Karpas-422 (cell line): ENCODE measurements around the gene MDH1. TPM values are rescaled to one million over a fixed set of nuclear protein-coding genes. Genes with fewer than 3 reads are reported as not detected.

Source experiments
- DNase-seq: peaks from one replicate; pipeline ENCODE4 v3.0.0-alpha.2; 2015
- H2AFZ ChIP-seq: fragments of 200-600 bp; sonication (generic); 2 replicates; pipeline ENCODE4 v1.6.1; 2014; ENCODE audit warnings: antibody characterized with exemption, low read length, mixed read lengths
- H3K27ac ChIP-seq: fragments of 200-600 bp; sonication (generic); 2 replicates; pipeline ENCODE4 v1.5.1; 2014; ENCODE audit warnings: mild to moderate bottlenecking, low read length, moderate library complexity
- H3K27me3 ChIP-seq: fragments of 200-600 bp; sonication (generic); 2 replicates; pipeline ENCODE4 v1.6.1; 2014; ENCODE audit warnings: low read length, mixed read lengths
- H3K36me3 ChIP-seq: fragments of 200-600 bp; sonication (generic); 2 replicates; pipeline ENCODE4 v1.6.1; 2014; ENCODE audit warnings: low read length, mixed read lengths; ENCODE audit not compliant: insufficient read depth
- H3K4me1 ChIP-seq: fragments of 200-600 bp; sonication (generic); 2 replicates; pipeline ENCODE4 v1.6.1; 2014; ENCODE audit warnings: mild to moderate bottlenecking, low read length, mixed read lengths
- H3K4me2 ChIP-seq: fragments of 200-600 bp; sonication (generic); 2 replicates; pipeline ENCODE4 v1.6.1; 2014; ENCODE audit warnings: low read length, low read depth, mild to moderate bottlenecking; ENCODE audit not compliant: poor library complexity, severe bottlenecking
- H3K4me3 ChIP-seq: fragments of 200-600 bp; sonication (generic); 2 replicates; pipeline ENCODE4 v1.5.1; 2014; ENCODE audit warnings: mild to moderate bottlenecking, antibody characterized with exemption, low read length, mixed read lengths
- H3K79me2 ChIP-seq: fragments of 200-600 bp; sonication (generic); 2 replicates; pipeline ENCODE4 v1.6.1; 2014; ENCODE audit warnings: mild to moderate bottlenecking, low read length, mixed read lengths
- H3K9ac ChIP-seq: fragments of 200-600 bp; sonication (generic); 2 replicates; pipeline ENCODE4 v1.6.0; 2014; ENCODE audit warnings: low read length
- H3K9me2 ChIP-seq: fragments of 200-600 bp; sonication (generic), shearing (Covaris generic); replicated peaks from 2 replicates; pipeline ENCODE4 v1.6.0; 2014; ENCODE audit warnings: mild to moderate bottlenecking, low read length, moderate library complexity; ENCODE audit not compliant: insufficient read depth
- H3K9me3 ChIP-seq: fragments of 300-700, 200-600 bp; sonication (generic); 2 replicates; pipeline ENCODE4 v1.6.1; 2014; ENCODE audit warnings: low read length, mixed read lengths
- H4K20me1 ChIP-seq: fragments of 200-600 bp; sonication (generic); 2 replicates; pipeline ENCODE4 v1.6.1; 2014; ENCODE audit warnings: mild to moderate bottlenecking, antibody characterized with exemption, low read length, low read depth; ENCODE audit not compliant: insufficient read depth
- total RNA-seq: library from RNA; depleted of rRNA; stranded (reverse); fragments of >200 nt; shearing (Covaris generic); gene quantifications from 2 replicates; pipeline ENCODE4 v1.2.3, GENCODE V29; 2014; ENCODE audit warnings: low replicate concordance; rRNA removed

The MDH1 gene
- total RNA-seq, 1 experiment from 2014 or later: 208 TPM

- Histone ChIP-seq H3K4me2 (no peak overlapping the region), H3K9me2 (no peaks in the 10 kb centered on the region), H2AFZ (no peak overlapping the region), H3K4me3 (no peak overlapping the region), H3K27me3 (no peaks in the 10 kb centered on the region), H3K79me2 (no peaks in the 10 kb centered on the region), H3K9ac (no peak overlapping the region), H3K4me1 (no peaks in the 10 kb centered on the region), H3K36me3 (no peaks in the 10 kb centered on the region), H3K27ac (no peak overlapping the region), H4K20me1 (no peaks in the 10 kb centered on the region), H3K9me3 (no peaks in the 10 kb centered on the region)
- no peak for DNase-seq
These were observed 62.0 kb downstream of the MDH1 start for GRCh38 chr2:63650756-63651155.

- DNase-seq: no peak
- no peaks in the 10 kb centered on the region for H3K79me2 ChIP-seq
- no peak overlapping the region for H3K27ac ChIP-seq
- no peak overlapping the region for H3K4me2 ChIP-seq
- no peak overlapping the region for H3K9ac ChIP-seq
- H3K36me3 ChIP-seq: no peaks in the 10 kb centered on the region
- no peak overlapping the region for H2AFZ ChIP-seq
- H3K27me3 ChIP-seq: no peaks in the 10 kb centered on the region
- H3K9me2 ChIP-seq: no peaks in the 10 kb centered on the region
- no peak overlapping the region for H3K4me3 ChIP-seq
- H3K4me1 ChIP-seq: no peaks in the 10 kb centered on the region
- H4K20me1 ChIP-seq: no peaks in the 10 kb centered on the region
- no peaks in the 10 kb centered on the region for H3K9me3 ChIP-seq
These were observed 62.6 kb downstream of the MDH1 start for GRCh38 chr2:63651356-63651755.

DNA sequence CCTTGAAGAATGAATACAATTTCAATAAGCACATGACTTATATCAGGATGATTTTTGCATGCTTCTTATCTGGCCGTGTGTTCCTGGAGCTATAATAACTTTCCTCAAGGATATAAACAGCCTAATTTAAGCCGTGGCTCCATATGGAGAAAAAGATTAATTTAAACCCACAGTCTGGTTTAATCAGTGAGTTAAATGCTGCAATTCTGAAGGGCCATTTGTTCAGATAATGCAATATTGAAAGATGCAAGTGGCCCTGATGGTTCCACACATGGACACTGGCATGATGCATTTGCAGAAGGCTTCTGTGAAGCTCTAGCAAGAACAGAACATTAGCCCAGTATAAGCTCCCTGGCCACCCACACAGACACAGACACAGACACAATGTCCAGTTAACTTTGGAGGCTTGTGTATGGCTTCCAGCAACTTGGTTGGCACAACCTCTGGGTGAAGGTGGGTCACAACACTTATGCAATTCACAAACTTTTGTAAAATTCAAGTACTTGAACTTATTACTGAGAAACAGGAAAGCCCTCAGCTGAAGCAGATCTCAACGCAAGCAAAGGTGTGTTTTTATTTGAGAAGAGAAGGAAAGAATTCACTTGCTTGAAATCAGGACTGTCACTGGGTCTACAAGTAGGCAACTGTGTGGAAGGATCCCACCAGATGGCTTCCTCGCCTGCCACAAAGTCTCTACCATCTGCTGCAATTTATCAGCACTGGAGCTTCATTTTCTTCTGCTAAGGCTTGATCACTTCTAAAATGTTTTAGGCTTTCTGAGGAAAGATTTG is 63.3 kb downstream of the MDH1 start:
- no peak overlapping the region for H3K27ac ChIP-seq
- no peaks in the 10 kb centered on the region for H3K79me2 ChIP-seq
- no peaks in the 10 kb centered on the region for H3K4me1 ChIP-seq
- H3K27me3 ChIP-seq: no peaks in the 10 kb centered on the region
- no peak overlapping the region for H2AFZ ChIP-seq
- no peaks in the 10 kb centered on the region for H3K9me2 ChIP-seq
- no peak overlapping the region for H3K4me2 ChIP-seq
- DNase-seq: no peak
- H3K9ac ChIP-seq: no peak overlapping the region
- H3K4me3 ChIP-seq: no peak overlapping the region
- no peaks in the 10 kb centered on the region for H3K9me3 ChIP-seq
- H4K20me1 ChIP-seq: no peaks in the 10 kb centered on the region
- H3K36me3 ChIP-seq: no peaks in the 10 kb centered on the region

- Histone ChIP-seq H3K27me3 (no peaks in the 10 kb centered on the region), H3K4me3 (no peak overlapping the region), H3K4me2 (no peak overlapping the region), H3K9me3 (no peaks in the 10 kb centered on the region), H3K36me3 (no peaks in the 10 kb centered on the region), H3K4me1 (no peaks in the 10 kb centered on the region), H3K79me2 (no peaks in the 10 kb centered on the region), H3K9me2 (no peaks in the 10 kb centered on the region), H3K9ac (no peak overlapping the region), H2AFZ (no peak overlapping the region), H4K20me1 (no peaks in the 10 kb centered on the region), H3K27ac (no peak overlapping the region)
- DNase-seq: no peak
These were observed 63.9 kb downstream of the MDH1 start for GRCh38 chr2:63652652-63652985.

DNA sequence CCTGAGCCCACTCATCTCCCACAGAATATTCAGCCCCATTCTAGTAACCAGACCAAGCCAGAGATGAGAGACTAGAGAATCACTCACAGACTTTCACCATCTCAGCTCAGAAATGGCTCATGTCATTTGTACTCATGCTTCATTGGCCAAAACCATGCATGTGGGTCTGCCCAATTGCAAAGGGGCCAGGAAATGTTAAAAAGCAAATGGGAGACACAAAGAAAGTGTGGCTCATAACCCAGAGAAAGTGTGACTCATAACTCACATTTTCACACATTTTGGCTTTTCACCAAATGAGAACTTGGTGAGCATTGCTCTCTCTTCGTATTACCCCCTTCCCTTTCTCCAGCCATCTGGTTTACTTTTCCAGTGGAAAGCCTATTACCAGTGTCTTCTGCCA is 66.2 kb downstream of the MDH1 start:
- H3K4me2 ChIP-seq: no peak overlapping the region
- H3K9me3 ChIP-seq: no peaks in the 10 kb centered on the region
- no peaks in the 10 kb centered on the region for H3K36me3 ChIP-seq
- H3K27ac ChIP-seq: no peak overlapping the region
- no peak overlapping the region for H3K4me3 ChIP-seq
- no peaks in the 10 kb centered on the region for H4K20me1 ChIP-seq
- DNase-seq: no peak
- H3K4me1 ChIP-seq: no peaks in the 10 kb centered on the region
- H3K79me2 ChIP-seq: no peaks in the 10 kb centered on the region
- no peak overlapping the region for H2AFZ ChIP-seq
- no peaks in the 10 kb centered on the region for H3K27me3 ChIP-seq
- no peak overlapping the region for H3K9ac ChIP-seq
- no peaks in the 10 kb centered on the region for H3K9me2 ChIP-seq

Other genes starting within 250 kb of the MDH1 start
- gene WDPCP, start 486 bp upstream of the MDH1 start, total RNA-seq: 15.3 and 20.8 TPM in 2 replicates